ENCODE results near the gene NOS3. TPM values are rescaled to one million over a fixed set of nuclear protein-coding genes. Genes with fewer than 3 reads are reported as not detected.
A peak's percentile ranks its signal among the peaks of the same experiment; 100 is the strongest.

Gene NOS3
- total and polyA plus RNA-seq, 2 of the 13 experiments (the other 11 are each of a cell fraction or from before 2014, with no cell fraction given): 3.7 to 7.5 TPM

DNA sequence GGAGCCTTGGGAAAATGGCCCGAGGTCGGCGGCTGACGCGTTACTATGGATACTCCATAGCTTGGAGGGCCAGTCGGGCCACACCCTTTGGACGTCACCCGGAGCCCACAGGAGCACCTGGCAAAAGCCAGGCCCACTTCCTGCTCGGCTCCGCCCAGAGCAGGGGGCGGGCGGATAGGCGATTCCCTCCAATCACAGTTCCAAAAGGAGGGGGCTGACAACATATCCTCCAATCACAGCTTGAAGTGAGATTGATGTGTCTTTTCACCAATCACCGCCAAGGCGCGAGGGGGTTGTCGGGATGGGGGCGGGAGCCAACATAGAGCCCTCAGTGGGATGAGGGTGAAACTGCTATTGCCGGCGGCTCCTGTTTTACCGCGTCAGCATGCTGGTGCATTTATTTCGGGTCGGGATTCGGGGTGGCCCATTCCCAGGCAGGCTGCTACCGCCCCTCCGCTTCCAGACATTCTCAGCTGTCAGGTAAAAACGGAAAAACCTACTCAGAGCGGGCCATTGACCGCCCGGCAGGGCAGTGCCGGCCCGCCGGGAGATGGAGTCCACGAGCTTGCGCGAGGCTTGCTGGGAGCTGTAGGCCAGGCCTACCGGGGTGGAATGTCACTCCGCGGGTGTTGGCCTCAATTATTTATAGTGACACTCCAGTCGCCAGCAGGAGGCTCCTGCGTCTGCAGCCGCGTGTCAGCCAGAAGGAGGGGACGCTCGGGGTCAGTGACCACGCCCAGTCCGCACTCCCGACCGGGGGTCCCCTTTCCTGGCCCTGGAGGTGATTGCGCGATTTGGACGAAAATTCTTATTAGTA, 37.5 kb downstream of the NOS3 start, which contains the start of gene ABCB8 (continued):
- no peak for TF ChIP-seq MYNN (CRISPR knock-in tag; IDR thresholded peaks at IDR 0.05; ENCODE audit: low read depth)
- TF ChIP-seq SMYD3 (CRISPR knock-in tag; IDR thresholded peaks at IDR 0.05): no peak
- no peak for TF ChIP-seq ZNF3 (CRISPR knock-in tag; IDR thresholded peaks at IDR 0.05)
- TF ChIP-seq NRL (CRISPR knock-in tag; IDR thresholded peaks at IDR 0.05; ENCODE audit: borderline replicate concordance): no peak
- TF ChIP-seq ZNF34 (CRISPR knock-in tag; IDR thresholded peaks at IDR 0.05; ENCODE audit: borderline replicate concordance): no peak
- TF ChIP-seq ZNF772 (CRISPR knock-in tag; IDR thresholded peaks at IDR 0.05): no peak; the same call in 1 of the 2 replicates
- TF ChIP-seq PCBP2 (optimal IDR thresholded peaks at IDR 0.05; ENCODE audit: low read depth, low read length, poor library complexity, severe bottlenecking): no peak
- TF ChIP-seq HOXA9 (CRISPR knock-in tag; IDR thresholded peaks at IDR 0.05; ENCODE audit: borderline replicate concordance): peak; percentile 73; the same call in 1 of the 2 replicates
- TF ChIP-seq CHD2 (IDR thresholded peaks at IDR 0.05; ENCODE audit: low read depth, low read length): peak; percentile 60; the same call in 1 of the 2 replicates
- TF ChIP-seq ZNF577 (CRISPR knock-in tag; IDR thresholded peaks at IDR 0.05; ENCODE audit: borderline replicate concordance, low read depth): no peak
- no peak for TF ChIP-seq NFRKB (IDR thresholded peaks at IDR 0.05)
- TF ChIP-seq, protein P1, sequence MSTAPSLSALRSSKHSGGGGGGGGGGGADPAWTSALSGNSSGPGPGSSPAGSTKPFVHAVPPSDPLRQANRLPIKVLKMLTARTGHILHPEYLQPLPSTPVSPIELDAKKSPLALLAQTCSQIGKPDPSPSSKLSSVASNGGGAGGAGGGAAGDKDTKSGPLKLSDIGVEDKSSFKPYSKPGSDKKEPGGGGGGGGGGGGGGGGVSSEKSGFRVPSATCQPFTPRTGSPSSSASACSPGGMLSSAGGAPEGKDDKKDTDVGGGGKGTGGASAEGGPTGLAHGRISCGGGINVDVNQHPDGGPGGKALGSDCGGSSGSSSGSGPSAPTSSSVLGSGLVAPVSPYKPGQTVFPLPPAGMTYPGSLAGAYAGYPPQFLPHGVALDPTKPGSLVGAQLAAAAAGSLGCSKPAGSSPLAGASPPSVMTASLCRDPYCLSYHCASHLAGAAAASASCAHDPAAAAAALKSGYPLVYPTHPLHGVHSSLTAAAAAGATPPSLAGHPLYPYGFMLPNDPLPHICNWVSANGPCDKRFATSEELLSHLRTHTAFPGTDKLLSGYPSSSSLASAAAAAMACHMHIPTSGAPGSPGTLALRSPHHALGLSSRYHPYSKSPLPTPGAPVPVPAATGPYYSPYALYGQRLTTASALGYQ (CRISPR knock-in tag; IDR thresholded peaks at IDR 0.05): no peak
- TF ChIP-seq RBM39 (IDR thresholded peaks at IDR 0.05; ENCODE audit: low read depth, low read length, poor library complexity, severe bottlenecking): peak; percentile 81
- no peak for TF ChIP-seq SKI (IDR thresholded peaks at IDR 0.05; ENCODE audit: partially characterized antibody)
- TF ChIP-seq, protein P2, sequence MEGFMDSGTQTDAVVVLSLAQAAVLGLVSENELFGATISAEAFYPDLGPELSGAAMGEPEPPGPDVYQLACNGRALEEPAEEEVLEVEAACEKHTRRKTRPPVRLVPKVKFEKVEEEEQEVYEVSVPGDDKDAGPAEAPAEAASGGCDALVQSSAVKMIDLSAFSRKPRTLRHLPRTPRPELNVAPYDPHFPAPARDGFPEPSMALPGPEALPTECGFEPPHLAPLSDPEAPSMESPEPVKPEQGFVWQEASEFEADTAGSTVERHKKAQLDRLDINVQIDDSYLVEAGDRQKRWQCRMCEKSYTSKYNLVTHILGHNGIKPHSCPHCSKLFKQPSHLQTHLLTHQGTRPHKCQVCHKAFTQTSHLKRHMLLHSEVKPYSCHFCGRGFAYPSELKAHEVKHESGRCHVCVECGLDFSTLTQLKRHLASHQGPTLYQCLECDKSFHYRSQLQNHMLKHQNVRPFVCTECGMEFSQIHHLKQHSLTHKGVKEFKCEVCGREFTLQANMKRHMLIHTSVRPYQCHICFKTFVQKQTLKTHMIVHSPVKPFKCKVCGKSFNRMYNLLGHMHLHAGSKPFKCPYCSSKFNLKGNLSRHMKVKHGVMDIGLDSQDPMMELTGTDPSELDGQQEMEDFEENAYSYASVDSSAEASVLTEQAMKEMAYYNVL (CRISPR knock-in tag; IDR thresholded peaks at IDR 0.05; ENCODE audit: borderline replicate concordance): 0 out of 2 replicates have a peak, but pooled peaks have one; percentile 34
- TF ChIP-seq, protein P3, sequence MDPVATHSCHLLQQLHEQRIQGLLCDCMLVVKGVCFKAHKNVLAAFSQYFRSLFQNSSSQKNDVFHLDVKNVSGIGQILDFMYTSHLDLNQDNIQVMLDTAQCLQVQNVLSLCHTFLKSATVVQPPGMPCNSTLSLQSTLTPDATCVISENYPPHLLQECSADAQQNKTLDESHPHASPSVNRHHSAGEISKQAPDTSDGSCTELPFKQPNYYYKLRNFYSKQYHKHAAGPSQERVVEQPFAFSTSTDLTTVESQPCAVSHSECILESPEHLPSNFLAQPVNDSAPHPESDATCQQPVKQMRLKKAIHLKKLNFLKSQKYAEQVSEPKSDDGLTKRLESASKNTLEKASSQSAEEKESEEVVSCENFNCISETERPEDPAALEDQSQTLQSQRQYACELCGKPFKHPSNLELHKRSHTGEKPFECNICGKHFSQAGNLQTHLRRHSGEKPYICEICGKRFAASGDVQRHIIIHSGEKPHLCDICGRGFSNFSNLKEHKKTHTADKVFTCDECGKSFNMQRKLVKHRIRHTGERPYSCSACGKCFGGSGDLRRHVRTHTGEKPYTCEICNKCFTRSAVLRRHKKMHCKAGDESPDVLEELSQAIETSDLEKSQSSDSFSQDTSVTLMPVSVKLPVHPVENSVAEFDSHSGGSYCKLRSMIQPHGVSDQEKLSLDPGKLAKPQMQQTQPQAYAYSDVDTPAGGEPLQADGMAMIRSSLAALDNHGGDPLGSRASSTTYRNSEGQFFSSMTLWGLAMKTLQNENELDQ (CRISPR knock-in tag; IDR thresholded peaks at IDR 0.05; ENCODE audit: borderline replicate concordance): no peak
- TF ChIP-seq, protein P4, sequence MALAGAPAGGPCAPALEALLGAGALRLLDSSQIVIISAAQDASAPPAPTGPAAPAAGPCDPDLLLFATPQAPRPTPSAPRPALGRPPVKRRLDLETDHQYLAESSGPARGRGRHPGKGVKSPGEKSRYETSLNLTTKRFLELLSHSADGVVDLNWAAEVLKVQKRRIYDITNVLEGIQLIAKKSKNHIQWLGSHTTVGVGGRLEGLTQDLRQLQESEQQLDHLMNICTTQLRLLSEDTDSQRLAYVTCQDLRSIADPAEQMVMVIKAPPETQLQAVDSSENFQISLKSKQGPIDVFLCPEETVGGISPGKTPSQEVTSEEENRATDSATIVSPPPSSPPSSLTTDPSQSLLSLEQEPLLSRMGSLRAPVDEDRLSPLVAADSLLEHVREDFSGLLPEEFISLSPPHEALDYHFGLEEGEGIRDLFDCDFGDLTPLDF (CRISPR knock-in tag; IDR thresholded peaks at IDR 0.05): 0 out of 2 replicates have a peak, but pooled peaks have one; percentile 40
- peak; percentile 48; the same call in 1 of the 2 replicates for TF ChIP-seq TAF1 (CRISPR knock-in tag; IDR thresholded peaks at IDR 0.05)
- peak; percentile 67 for TF ChIP-seq SPEN (CRISPR knock-in tag; IDR thresholded peaks at IDR 0.05; ENCODE audit: low read depth)
- no peak for TF ChIP-seq ZKSCAN8 (CRISPR knock-in tag; IDR thresholded peaks at IDR 0.05; ENCODE audit: borderline replicate concordance)
- peak; percentile 62; the same call in 1 of the 2 replicates for TF ChIP-seq TBX2 (CRISPR knock-in tag; IDR thresholded peaks at IDR 0.05; ENCODE audit: borderline replicate concordance)
- TF ChIP-seq ZNF558 (CRISPR knock-in tag; IDR thresholded peaks at IDR 0.05; ENCODE audit: borderline replicate concordance): no peak
